C1 segment of cervical spinal cord (tissue), 14 donors: ENCODE measurements around the gene CAPS2.
"Not testable (repeated sequence)": the region's sequence is repeated elsewhere in the genome, so short reads cannot be mapped to it uniquely, and the experiment has no call there.

ENCODE experiments used
- DNase-seq, 14 donors: peaks; one replicate each; lab custom pipeline; 2025; lab: John Stamatoyannopoulos, UW

Gene CAPS2

GRCh38 chr12:75329918-75330826, at the start of gene CAPS2:
TSS of gene CAPS2 (minus strand) at chr12:75330324. CDS start at chr12:75326498, 3,826 bp downstream.
- peak in 13 of 14 donors; percentile 22 to 81 (median 66) for DNase-seq

GRCh38 chr12:75378354-75378753, 48.2 kb upstream of the CAPS2 start:
- DNase-seq: no peak

- DNase-seq: no peak
Measured at GRCh38 chr12:75374971-75375370, 44.8 kb upstream of the CAPS2 start.

GRCh38 chr12:75366629-75367028, 36.5 kb upstream of the CAPS2 start:
- DNase-seq: no peak

- DNase-seq: no peak
Measured at GRCh38 chr12:75364919-75365318, 34.8 kb upstream of the CAPS2 start.

- DNase-seq: no peak
Measured at GRCh38 chr12:75361408-75361807, 31.3 kb upstream of the CAPS2 start.

- DNase-seq: no peak
Measured at GRCh38 chr12:75360920-75361319, 30.8 kb upstream of the CAPS2 start.

- DNase-seq: no peak
Measured at GRCh38 chr12:75354011-75354410, 23.9 kb upstream of the CAPS2 start.

- DNase-seq: no peak
Measured at GRCh38 chr12:75350413-75350812, 20.3 kb upstream of the CAPS2 start.

- DNase-seq: peak in 2 of 14 donors; percentile 1 to 10
Measured at GRCh38 chr12:75349946-75350345, 19.8 kb upstream of the CAPS2 start.

GRCh38 chr12:75346215-75346614, 16.1 kb upstream of the CAPS2 start:
- not testable (repeated sequence) for DNase-seq

GRCh38 chr12:75345531-75345930, 15.4 kb upstream of the CAPS2 start:
- no peak for DNase-seq

- DNase-seq: no peak
Measured at GRCh38 chr12:75341873-75342272, 11.7 kb upstream of the CAPS2 start.

GRCh38 chr12:75337905-75338304, 7.8 kb upstream of the CAPS2 start:
- DNase-seq: no peak

- peak; percentile 13 to 91 (median 75) for DNase-seq
Measured at GRCh38 chr12:75334384-75335030, 4.4 kb upstream of the CAPS2 start, which contains the start of gene GLIPR1L1. TSS of gene GLIPR1L1 (plus strand) at chr12:75334670. CDS start at chr12:75334729, 59 bp downstream.

GRCh38 chr12:75327642-75328041, 2.5 kb downstream of the CAPS2 start:
- no peak for DNase-seq

- DNase-seq: no peak
Measured at GRCh38 chr12:75323663-75324062, 6.5 kb downstream of the CAPS2 start.

GRCh38 chr12:75322464-75322863, 7.7 kb downstream of the CAPS2 start:
- DNase-seq: no peak

GRCh38 chr12:75317784-75318183, 12.3 kb downstream of the CAPS2 start:
- no peak for DNase-seq

GRCh38 chr12:75315518-75315917, 14.6 kb downstream of the CAPS2 start:
- DNase-seq: no peak

- DNase-seq: no peak
Measured at GRCh38 chr12:75311369-75311768, 18.8 kb downstream of the CAPS2 start.

- no peak for DNase-seq
Measured at GRCh38 chr12:75308279-75308678, 21.8 kb downstream of the CAPS2 start.
